SK-N-MC (cell line): ENCODE data around the gene ELMO1.

ENCODE experiments used
- EZH2 ChIP-seq: fragments of 200-600 bp; sonication (generic); IDR thresholded peaks from one replicate; pipeline ENCODE4 v1.6.1; 2017; ENCODE audit warnings: antibody characterized with exemption
- POLR2AphosphoS5 ChIP-seq: IDR thresholded peaks from 2 replicates; pipeline ENCODE4 v1.6.1; 2012; ENCODE audit warnings: mild to moderate bottlenecking, low read depth, low read length, borderline replicate concordance

- TF ChIP-seq POLR2AphosphoS5 (no peak), EZH2 (no peak)
These were observed 491.0 kb downstream of the ELMO1 start for GRCh38 chr7:36957620-36958019.
